NT2/D1 (cell line): ENCODE measurements around the gene TMEM253.

Source experiments
- SUZ12 ChIP-seq: IDR thresholded peaks from 2 replicates; pipeline ENCODE4 v1.6.1; 2011; ENCODE audit not compliant: insufficient read length, insufficient read depth; ENCODE audit errors: extremely low read depth
- YY1 ChIP-seq: IDR thresholded peaks from 2 replicates; pipeline ENCODE4 v1.6.1; 2011; ENCODE audit not compliant: insufficient read length, insufficient read depth
- ZNF274 ChIP-seq: IDR thresholded peaks from 2 replicates; pipeline ENCODE4 v1.6.1; 2011; ENCODE audit warnings: mild to moderate bottlenecking, low read depth, low read length

DNA sequence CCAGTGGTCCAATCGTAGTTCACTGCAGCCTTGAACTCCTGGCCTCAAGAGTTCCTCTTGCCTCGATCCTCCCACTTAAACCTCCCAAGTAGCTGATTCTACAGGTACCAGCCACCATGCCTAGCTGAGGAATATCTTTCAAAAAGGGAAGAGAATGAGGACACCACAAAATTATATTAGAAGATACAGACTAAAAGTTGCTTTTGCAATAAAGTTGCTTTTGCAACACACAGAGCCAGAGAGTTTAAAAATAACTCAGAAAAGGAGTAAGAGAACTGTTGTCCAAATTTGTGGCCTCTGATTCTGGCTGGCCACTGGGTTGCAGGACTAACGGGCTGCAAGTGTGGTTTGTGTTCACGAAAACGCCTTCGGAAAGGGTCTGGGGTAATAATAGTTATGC lies 19.8 kb downstream of the TMEM253 start:
- TF ChIP-seq ZNF274 (no peak), YY1 (no peak), SUZ12 (no peak)
